Epithelial cell of proximal tubule (primary cell): ENCODE data around the gene SLC25A52. TPM values are rescaled to one million over a fixed set of nuclear protein-coding genes. Genes with fewer than 3 reads are reported as not detected.
A peak's percentile ranks its signal among the peaks of the same experiment; 100 is the strongest.

Source experiments
- DNase-seq: peaks from one replicate; pipeline ENCODE4 v3.0.0-alpha.2; 2011; ENCODE audit warnings: low read depth
- H3K4me3 ChIP-seq: 2 replicates; pipeline ENCODE4 v1.5.1; 2011; ENCODE audit warnings: low read depth, mild to moderate bottlenecking, low read length
- total RNA-seq: library from RNA; depleted of rRNA; stranded (reverse); fragments of >200 nt; gene quantifications from 2 replicates; pipeline ENCODE4 v1.2.3, GENCODE V29; 2015
- TF ChIP-seq, protein P1 (sequence below): conservative IDR thresholded peaks from 2 replicates; pipeline ENCODE4 v1.5.1; 2012; ENCODE audit warnings: low read depth, mild to moderate bottlenecking, low read length

The SLC25A52 gene
- total RNA-seq, 1 donor from 2014 or later: not detected

DNA sequence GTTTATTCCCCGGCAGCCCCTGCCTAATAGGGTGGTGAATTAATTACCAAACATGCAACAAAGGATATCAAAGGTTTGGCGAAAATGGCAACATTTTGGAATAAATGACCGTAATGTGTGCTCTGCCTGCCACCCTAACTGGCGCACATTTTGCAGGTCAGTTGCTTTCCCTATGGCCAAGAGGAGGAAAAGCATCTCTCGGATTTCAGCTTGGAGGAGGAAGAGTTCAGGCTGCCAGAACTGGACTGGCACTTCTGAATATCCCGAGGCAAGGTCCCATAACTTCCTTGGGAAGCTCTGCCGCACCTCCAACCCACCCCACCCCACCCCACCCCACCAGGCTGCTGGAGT lies 37.1 kb downstream of the SLC25A52 start:
- peak overlapping the region; percentile 65 for H3K4me3 ChIP-seq
- TF ChIP-seq, protein P1, sequence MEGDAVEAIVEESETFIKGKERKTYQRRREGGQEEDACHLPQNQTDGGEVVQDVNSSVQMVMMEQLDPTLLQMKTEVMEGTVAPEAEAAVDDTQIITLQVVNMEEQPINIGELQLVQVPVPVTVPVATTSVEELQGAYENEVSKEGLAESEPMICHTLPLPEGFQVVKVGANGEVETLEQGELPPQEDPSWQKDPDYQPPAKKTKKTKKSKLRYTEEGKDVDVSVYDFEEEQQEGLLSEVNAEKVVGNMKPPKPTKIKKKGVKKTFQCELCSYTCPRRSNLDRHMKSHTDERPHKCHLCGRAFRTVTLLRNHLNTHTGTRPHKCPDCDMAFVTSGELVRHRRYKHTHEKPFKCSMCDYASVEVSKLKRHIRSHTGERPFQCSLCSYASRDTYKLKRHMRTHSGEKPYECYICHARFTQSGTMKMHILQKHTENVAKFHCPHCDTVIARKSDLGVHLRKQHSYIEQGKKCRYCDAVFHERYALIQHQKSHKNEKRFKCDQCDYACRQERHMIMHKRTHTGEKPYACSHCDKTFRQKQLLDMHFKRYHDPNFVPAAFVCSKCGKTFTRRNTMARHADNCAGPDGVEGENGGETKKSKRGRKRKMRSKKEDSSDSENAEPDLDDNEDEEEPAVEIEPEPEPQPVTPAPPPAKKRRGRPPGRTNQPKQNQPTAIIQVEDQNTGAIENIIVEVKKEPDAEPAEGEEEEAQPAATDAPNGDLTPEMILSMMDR: no peak
- no peak for DNase-seq

DNA sequence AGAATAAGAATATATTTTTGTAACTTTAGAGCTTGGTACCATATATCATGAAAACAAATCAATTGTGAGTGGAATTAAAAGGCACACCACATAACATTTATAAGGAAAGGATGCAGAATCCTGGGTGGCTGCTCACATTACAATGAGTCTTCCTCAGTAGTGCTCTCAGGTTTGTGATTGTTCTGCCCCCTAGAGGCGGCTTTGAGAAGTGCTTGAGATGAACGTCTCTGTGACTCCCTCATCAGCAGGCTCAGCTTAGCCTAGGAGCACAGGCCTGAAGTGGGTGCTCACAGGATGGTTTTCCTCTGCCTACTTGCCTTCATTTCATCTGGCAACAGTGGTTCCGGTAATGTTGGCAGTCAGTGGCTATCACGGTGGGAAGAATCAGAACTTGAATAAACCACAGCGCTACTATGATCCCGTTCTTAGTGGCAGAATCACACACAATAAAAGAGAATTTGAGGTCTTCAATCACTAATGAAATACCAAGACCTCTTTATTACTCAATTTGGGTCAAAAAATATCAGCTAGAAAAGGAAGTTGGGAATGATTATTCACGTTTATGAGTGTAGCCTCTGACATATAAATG lies 38.2 kb downstream of the SLC25A52 start:
- TF ChIP-seq, protein P1: peak; percentile 96
- no peak for DNase-seq
- no peak overlapping the region for H3K4me3 ChIP-seq

DNA sequence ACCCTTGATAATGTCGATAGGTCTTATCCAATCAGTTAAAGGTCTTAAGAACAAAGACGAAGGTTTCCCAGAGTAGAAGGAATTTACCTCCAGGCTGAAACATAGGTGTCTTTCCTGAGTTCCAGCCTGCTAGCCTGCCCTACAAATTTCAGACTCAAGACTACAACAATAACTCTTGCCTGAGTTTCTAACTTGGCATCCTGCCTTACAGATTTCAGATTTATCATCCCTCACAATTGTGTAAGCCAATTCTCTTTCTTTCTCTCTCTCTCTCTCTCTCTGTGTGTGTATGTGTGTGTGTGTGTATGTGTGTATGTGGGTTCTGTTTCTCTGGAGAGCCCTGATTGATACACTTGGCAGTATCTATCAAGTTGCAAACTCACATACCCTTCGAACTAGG lies 39.1 kb downstream of the SLC25A52 start:
- no peak for DNase-seq
- TF ChIP-seq, protein P1: no peak
- H3K4me3 ChIP-seq: no peak overlapping the region

DNA sequence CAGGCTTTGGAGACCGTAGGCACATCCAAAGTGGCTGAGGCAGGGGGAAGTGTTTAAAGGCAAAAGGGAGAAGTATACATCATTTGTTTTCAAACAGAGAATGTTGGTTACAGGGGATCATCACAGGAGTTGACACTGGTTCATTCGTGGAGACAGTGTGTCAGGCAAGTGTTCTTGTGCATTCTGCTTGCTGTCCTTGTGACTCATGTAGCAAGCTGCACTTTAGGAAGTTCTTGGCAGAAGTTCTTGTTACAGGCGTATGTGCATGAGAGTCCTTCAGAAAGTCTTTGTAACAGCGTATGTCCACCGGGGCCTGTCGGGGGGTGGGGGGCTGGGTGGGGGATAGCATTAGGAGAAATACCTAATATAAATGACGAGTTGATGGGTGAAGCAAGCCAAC lies 39.8 kb downstream of the SLC25A52 start:
- TF ChIP-seq, protein P1: no peak
- no peak for DNase-seq
- no peak overlapping the region for H3K4me3 ChIP-seq

DNA sequence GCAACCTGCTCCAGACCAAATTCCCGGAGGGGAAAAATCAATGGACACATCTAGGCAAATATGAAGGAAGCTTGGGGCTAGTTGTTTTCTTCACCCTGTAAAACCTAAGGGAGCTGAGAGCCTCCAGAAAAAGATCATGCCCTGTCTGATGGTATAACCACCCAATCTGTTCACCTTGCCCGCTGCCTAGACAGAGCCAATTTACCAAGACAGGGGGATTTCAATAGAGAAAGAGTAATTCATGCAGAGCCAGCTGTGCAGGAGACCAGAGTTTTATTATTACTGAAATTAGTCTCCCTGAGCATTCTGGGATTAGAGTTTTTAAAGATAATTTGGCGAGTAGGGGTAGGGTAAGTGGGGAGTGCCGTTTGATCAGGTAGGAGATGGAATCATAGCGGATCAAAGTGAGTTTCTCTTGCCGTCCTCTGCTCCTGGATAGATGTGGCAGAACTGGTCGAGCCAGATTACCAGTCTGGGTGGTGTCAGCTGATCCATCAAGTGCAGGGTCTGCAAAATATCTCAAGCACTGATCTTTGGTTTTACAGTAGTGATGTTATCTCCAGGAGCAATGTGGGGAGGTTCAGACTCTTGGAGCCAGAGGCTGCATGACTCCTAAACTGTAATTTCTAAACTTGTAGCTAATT lies 41.2 kb downstream of the SLC25A52 start:
- no peak for DNase-seq
- H3K4me3 ChIP-seq: no peak overlapping the region
- TF ChIP-seq, protein P1: no peak

DNA sequence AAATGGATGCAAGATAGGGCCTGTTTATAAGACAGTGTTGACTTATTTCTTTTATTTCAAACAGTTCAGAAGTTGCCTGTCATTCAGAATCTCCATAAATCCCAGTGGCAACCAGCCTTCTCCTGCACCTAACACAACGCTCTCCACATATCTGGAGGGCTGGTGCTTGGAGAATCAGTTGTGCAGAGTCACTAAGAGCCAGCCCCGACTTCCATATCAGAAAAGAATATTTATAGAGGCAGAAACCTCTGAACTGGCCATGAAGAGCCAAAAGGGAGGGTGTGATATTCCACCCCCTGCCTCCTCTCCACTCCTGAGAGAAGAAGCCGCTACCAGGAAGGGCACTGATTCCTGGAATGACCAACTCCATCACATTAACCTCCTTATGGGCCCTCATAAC lies 42.3 kb downstream of the SLC25A52 start:
- no peak for DNase-seq
- TF ChIP-seq, protein P1: no peak
- no peak overlapping the region for H3K4me3 ChIP-seq

DNA sequence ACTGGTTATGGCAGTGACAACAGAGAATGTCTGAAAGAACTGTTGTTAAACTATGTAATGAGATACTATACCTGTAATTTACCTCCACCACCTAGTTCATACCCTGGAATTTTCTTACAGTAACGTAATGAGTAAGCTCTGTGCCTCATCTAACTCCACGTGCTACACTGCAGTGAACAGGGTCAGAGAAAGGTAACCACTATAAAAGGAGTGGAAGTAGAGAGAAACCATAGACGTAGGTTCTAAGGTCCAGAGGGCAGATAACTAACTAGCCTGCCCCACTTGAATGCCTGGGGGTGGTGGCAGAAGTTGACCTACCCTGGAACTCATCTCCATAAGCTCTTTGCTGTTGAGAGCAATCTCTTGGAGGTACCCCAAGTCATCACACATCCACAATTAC lies 44.3 kb downstream of the SLC25A52 start:
- TF ChIP-seq, protein P1: no peak
- no peak for DNase-seq

More for the DNA sequence above, 44.3 kb downstream of the SLC25A52 start:
- no peak overlapping the region for H3K4me3 ChIP-seq
